ENCODE measurements around the gene PTGER3.

Gene PTGER3

GRCh38 chr1:71049951-71050598, 2.5 kb upstream of the PTGER3 start:
- H3K4me2 ChIP-seq (ENCODE audit: low read length), result no peak overlapping the region
- no peaks in the 10 kb centered on the region for H3K4me1 ChIP-seq (ENCODE audit: low read length)
- H2AFZ ChIP-seq (ENCODE audit: low read depth, low read length), result no peak overlapping the region
- H3K27me3 ChIP-seq (ENCODE audit: low read depth, low read length), result no peaks in the 10 kb centered on the region
- H3K4me3 ChIP-seq (ENCODE audit: low read length), result no peak overlapping the region
- no peaks in the 10 kb centered on the region for H4K20me1 ChIP-seq (ENCODE audit: insufficient read depth, low read length)
- H3K9me3 ChIP-seq (ENCODE audit: insufficient read depth, low read length), result no peaks in the 10 kb centered on the region
- H3K36me3 ChIP-seq (replicated peaks; ENCODE audit: low read depth, low read length), result no peaks in the 10 kb centered on the region
- H3K79me2 ChIP-seq (ENCODE audit: low read length), result no peaks in the 10 kb centered on the region
- no peak overlapping the region for H3K27ac ChIP-seq (ENCODE audit: low read length)
- TF ChIP-seq CTCF (IDR thresholded peaks at IDR 0.05; ENCODE audit: low read depth, low read length) (peak; percentile 64), EZH2phosphoT487 (IDR thresholded peaks at IDR 0.05; ENCODE audit: low read depth) (no peak)
- H3K9ac ChIP-seq (ENCODE audit: low read length), result no peak overlapping the region

GRCh38 chr1:71046891-71047634, 553 bp downstream of the PTGER3 start:
- no peak overlapping the region for H3K4me2 ChIP-seq (ENCODE audit: low read length)
- no peaks in the 10 kb centered on the region for H3K4me1 ChIP-seq (ENCODE audit: low read length)
- H3K9me3 ChIP-seq (ENCODE audit: insufficient read depth, low read length), result no peaks in the 10 kb centered on the region
- no peak for TF ChIP-seq EZH2phosphoT487 (IDR thresholded peaks at IDR 0.05; ENCODE audit: low read depth)
- TF ChIP-seq CTCF (IDR thresholded peaks at IDR 0.05; ENCODE audit: low read depth, low read length), result no peak
- H4K20me1 ChIP-seq (ENCODE audit: insufficient read depth, low read length), result no peaks in the 10 kb centered on the region
- no peak overlapping the region for H2AFZ ChIP-seq (ENCODE audit: low read depth, low read length)
- H3K79me2 ChIP-seq (ENCODE audit: low read length), result no peaks in the 10 kb centered on the region
- no peak overlapping the region for H3K9ac ChIP-seq (ENCODE audit: low read length)
- H3K27me3 ChIP-seq (ENCODE audit: low read depth, low read length), result no peaks in the 10 kb centered on the region
- H3K4me3 ChIP-seq (ENCODE audit: low read length), result no peak overlapping the region
- H3K27ac ChIP-seq (ENCODE audit: low read length), result no peak overlapping the region
- no peaks in the 10 kb centered on the region for H3K36me3 ChIP-seq (replicated peaks; ENCODE audit: low read depth, low read length)

- TF ChIP-seq CTCF (IDR thresholded peaks at IDR 0.05; ENCODE audit: low read depth, low read length), result no peak
- TF ChIP-seq EZH2phosphoT487 (IDR thresholded peaks at IDR 0.05; ENCODE audit: low read depth), result no peak
- H3K9me3 ChIP-seq (ENCODE audit: insufficient read depth, low read length), result no peaks in the 10 kb centered on the region
- H3K9ac ChIP-seq (ENCODE audit: low read length), result no peak overlapping the region
Measured at GRCh38 chr1:71045463-71046028, 2.1 kb downstream of the PTGER3 start.

GRCh38 chr1:71044833-71045232, 2.8 kb downstream of the PTGER3 start:
- TF ChIP-seq EZH2phosphoT487 (IDR thresholded peaks at IDR 0.05; ENCODE audit: low read depth) (no peak), CTCF (IDR thresholded peaks at IDR 0.05; ENCODE audit: low read depth, low read length) (no peak)
- Histone ChIP-seq H3K9ac (ENCODE audit: low read length) (no peak overlapping the region), H3K4me3 (ENCODE audit: low read length) (no peak overlapping the region), H3K36me3 (replicated peaks; ENCODE audit: low read depth, low read length) (no peaks in the 10 kb centered on the region), H3K4me2 (ENCODE audit: low read length) (no peak overlapping the region), H2AFZ (ENCODE audit: low read depth, low read length) (no peak overlapping the region), H3K79me2 (ENCODE audit: low read length) (no peaks in the 10 kb centered on the region), H3K27ac (ENCODE audit: low read length) (no peak overlapping the region), H4K20me1 (ENCODE audit: insufficient read depth, low read length) (no peaks in the 10 kb centered on the region), H3K4me1 (ENCODE audit: low read length) (no peaks in the 10 kb centered on the region), H3K27me3 (ENCODE audit: low read depth, low read length) (no peaks in the 10 kb centered on the region), H3K9me3 (ENCODE audit: insufficient read depth, low read length) (no peaks in the 10 kb centered on the region)

More at GRCh38 chr1:71045463-71046028, 2.1 kb downstream of the PTGER3 start:
- H3K79me2 ChIP-seq (ENCODE audit: low read length), result no peaks in the 10 kb centered on the region
- no peaks in the 10 kb centered on the region for H3K27me3 ChIP-seq (ENCODE audit: low read depth, low read length)
- no peak overlapping the region for H3K4me3 ChIP-seq (ENCODE audit: low read length)
- H4K20me1 ChIP-seq (ENCODE audit: insufficient read depth, low read length), result no peaks in the 10 kb centered on the region
- H3K27ac ChIP-seq (ENCODE audit: low read length), result no peak overlapping the region
- H3K4me1 ChIP-seq (ENCODE audit: low read length), result no peaks in the 10 kb centered on the region
- H2AFZ ChIP-seq (ENCODE audit: low read depth, low read length), result no peak overlapping the region
- H3K4me2 ChIP-seq (ENCODE audit: low read length), result no peak overlapping the region
- no peaks in the 10 kb centered on the region for H3K36me3 ChIP-seq (replicated peaks; ENCODE audit: low read depth, low read length)
